Measurements from ENCODE around the gene WWOX. TPM values are rescaled to one million over a fixed set of nuclear protein-coding genes. Genes with fewer than 3 reads are reported as not detected.

The WWOX gene
- total RNA-seq, 2 experiments from 2014 or later = 19.1 to 23.7 TPM

DNA sequence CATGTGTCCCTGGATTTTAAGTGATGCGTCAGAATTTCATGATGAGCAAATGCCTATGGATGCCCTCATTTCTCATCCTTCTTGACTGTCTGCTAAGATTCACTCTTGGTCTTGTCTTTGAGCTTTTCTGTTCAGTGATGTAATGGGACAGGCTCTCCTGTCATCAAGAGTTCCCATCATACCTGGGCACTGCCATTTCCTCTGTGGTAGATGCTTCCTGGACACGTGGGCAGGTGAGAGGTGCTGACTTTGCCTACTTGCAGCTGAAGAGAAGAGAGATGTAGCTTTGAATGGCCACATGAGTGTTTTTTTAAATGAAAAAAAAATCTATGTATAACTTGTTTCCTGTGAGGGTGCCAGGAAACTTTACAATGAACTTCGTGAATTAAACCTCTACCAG, 943.4 kb downstream of the WWOX start:
- intact Hi-C loops (cut with micrococcal nuclease) = no loop called here
- H3K27ac Mint-ChIP-seq = peak overlapping the region; percentile 33
- DNase-seq = peak; percentile 38
- H3K4me1 Mint-ChIP-seq (ENCODE audit: low read depth) = peaks cover 24% of the 10 kb centered on the region
- TF ChIP-seq, protein P1, sequence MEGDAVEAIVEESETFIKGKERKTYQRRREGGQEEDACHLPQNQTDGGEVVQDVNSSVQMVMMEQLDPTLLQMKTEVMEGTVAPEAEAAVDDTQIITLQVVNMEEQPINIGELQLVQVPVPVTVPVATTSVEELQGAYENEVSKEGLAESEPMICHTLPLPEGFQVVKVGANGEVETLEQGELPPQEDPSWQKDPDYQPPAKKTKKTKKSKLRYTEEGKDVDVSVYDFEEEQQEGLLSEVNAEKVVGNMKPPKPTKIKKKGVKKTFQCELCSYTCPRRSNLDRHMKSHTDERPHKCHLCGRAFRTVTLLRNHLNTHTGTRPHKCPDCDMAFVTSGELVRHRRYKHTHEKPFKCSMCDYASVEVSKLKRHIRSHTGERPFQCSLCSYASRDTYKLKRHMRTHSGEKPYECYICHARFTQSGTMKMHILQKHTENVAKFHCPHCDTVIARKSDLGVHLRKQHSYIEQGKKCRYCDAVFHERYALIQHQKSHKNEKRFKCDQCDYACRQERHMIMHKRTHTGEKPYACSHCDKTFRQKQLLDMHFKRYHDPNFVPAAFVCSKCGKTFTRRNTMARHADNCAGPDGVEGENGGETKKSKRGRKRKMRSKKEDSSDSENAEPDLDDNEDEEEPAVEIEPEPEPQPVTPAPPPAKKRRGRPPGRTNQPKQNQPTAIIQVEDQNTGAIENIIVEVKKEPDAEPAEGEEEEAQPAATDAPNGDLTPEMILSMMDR (IDR thresholded peaks at IDR 0.05) = no peak
- H3K9me3 Mint-ChIP-seq = no peaks in the 10 kb centered on the region
- H3K27me3 Mint-ChIP-seq = no peaks in the 10 kb centered on the region
- peak; percentile 71 for ATAC-seq
- no peak overlapping the region for H3K4me3 Mint-ChIP-seq
- POLR2A ChIA-PET = no interaction called here
- CTCF ChIA-PET = interaction anchor here (0.8 kb wide), 1 partner anchor 30 kb away, joined by 3 read pairs; no protein-coding TSS in a partner anchor
- H3K36me3 Mint-ChIP-seq (ENCODE audit: low read depth) = no peaks in the 10 kb centered on the region

DNA sequence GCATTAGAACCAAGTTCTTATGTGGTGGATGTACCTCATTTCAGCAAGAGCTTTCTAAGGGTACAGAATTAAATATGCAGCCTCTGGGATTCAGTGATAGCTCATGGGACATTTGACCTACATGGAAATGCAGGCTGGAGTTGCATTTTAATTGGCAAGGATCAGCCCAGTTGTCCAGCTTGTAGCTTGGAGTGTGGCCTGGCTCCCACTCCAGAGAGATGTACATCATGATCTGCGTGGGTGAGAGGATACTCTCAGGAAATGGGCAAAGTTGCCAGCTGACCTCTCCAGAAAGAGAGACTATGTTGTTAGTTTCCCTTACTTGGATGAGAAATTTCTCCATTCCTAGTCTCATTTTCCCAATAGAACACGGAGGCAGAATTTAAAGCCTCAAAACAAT, 945.7 kb downstream of the WWOX start:
- DNase-seq (no peak), ATAC-seq (no peak)
- intact Hi-C loops (cut with micrococcal nuclease) = no loop called here
- no peaks in the 10 kb centered on the region for H3K36me3 Mint-ChIP-seq (ENCODE audit: low read depth)
- ChIA-PET CTCF (interaction anchor here (0.8 to 1.0 kb wide), 2 partner anchors 20 to 339 kb away, joined by 3 to 5 read pairs; no protein-coding TSS in a partner anchor), POLR2A (no interaction called here)
- TF ChIP-seq, protein P1 (IDR thresholded peaks at IDR 0.05) = no peak
- H3K27me3 Mint-ChIP-seq = no peaks in the 10 kb centered on the region
- H3K4me3 Mint-ChIP-seq = no peak overlapping the region
- no peaks in the 10 kb centered on the region for H3K9me3 Mint-ChIP-seq
- H3K27ac Mint-ChIP-seq = no peak overlapping the region
- H3K4me1 Mint-ChIP-seq (ENCODE audit: low read depth) = peaks cover 24% of the 10 kb centered on the region

DNA sequence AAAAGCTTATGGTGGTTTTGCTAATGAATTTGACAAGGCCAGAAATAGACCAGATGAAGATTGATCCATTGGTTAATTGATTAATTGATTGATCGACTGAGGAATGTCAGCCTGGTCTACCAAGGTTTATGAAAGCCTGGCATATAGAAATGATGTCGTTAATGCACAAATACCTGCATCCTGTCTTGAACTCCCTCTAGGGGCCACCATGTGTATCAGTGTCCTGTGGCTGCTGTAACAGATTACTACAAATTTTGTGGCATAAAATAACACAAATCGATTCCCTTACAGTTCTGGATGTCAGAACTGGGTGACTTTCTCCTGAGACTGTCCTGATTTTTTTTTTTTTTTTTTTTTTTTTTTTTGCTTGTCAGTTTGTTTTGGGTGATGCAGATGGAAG, 947.9 kb downstream of the WWOX start:
- TF ChIP-seq, protein P1 (IDR thresholded peaks at IDR 0.05) = peak; percentile 48
- Mint-ChIP-seq H3K4me1 (ENCODE audit: low read depth) (peaks cover 22% of the 10 kb centered on the region), H3K36me3 (ENCODE audit: low read depth) (no peaks in the 10 kb centered on the region), H3K9me3 (no peaks in the 10 kb centered on the region), H3K27me3 (no peaks in the 10 kb centered on the region), H3K4me3 (no peak overlapping the region), H3K27ac (no peak overlapping the region)
- intact Hi-C loops (cut with micrococcal nuclease) = no loop called here
- DNase-seq = peak; percentile 21
- peak; percentile 30 for ATAC-seq
- ChIA-PET CTCF (interaction anchor here (0.9 to 1.3 kb wide), 8 partner anchors 9 to 142 kb away, joined by 3 to 5 read pairs (median 3); no protein-coding TSS in a partner anchor), POLR2A (no interaction called here)

DNA sequence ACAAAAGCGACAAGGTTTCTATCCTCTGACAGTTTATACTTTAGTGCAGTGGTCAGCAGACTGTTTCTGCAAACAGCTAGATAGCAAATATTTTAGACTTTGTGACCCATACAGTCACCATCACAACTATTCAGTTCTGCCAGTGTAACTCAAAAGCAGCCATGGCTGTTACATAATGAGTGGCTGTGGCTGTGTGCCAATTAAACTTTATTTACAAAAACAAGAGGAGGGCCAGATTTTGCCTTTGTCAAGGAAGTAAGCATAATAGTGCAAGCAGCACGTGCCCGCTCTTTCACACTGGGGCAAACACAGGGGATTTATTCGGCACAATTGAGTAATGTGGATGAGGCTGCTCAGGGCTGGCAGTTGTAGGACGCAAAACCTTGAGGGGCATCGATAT, 949.6 kb downstream of the WWOX start:
- Mint-ChIP-seq H3K27me3 (no peaks in the 10 kb centered on the region), H3K9me3 (no peaks in the 10 kb centered on the region), H3K4me3 (no peak overlapping the region), H3K27ac (no peak overlapping the region), H3K36me3 (ENCODE audit: low read depth) (no peaks in the 10 kb centered on the region), H3K4me1 (ENCODE audit: low read depth) (peaks cover 5% of the 10 kb centered on the region)
- CTCF ChIA-PET = no interaction called here
- POLR2A ChIA-PET = no interaction called here
- no peak for DNase-seq
- intact Hi-C loops (cut with micrococcal nuclease) = no loop called here
- no peak for ATAC-seq
- TF ChIP-seq, protein P1 (IDR thresholded peaks at IDR 0.05) = no peak

DNA sequence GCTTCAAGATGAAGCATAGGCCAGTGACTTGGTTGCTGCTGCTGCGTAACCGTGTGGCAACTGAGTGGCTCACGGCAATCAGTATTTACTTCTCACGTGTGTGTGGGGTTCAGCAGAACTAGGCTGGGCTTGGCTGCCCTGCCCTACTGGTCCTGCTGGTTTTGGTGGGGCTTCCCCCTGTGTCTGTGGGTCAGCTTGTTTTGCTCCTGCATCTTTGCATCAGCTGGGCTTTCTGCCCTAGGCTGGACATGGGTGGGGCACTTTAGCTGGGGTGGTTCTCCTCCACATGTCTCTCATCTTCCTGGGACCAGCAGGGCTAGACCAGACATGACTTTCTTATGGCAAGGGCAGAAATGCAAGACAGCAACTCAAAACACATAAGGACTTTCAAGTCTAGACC, 950.6 kb downstream of the WWOX start:
- no peak for ATAC-seq
- Mint-ChIP-seq H3K36me3 (ENCODE audit: low read depth) (no peaks in the 10 kb centered on the region), H3K27me3 (no peaks in the 10 kb centered on the region), H3K9me3 (no peaks in the 10 kb centered on the region), H3K4me3 (no peak overlapping the region), H3K4me1 (ENCODE audit: low read depth) (peaks cover 2% of the 10 kb centered on the region), H3K27ac (no peak overlapping the region)
- TF ChIP-seq, protein P1 (IDR thresholded peaks at IDR 0.05) = no peak
- ChIA-PET POLR2A (no interaction called here), CTCF (interaction anchor here (1.2 to 1.5 kb wide), 2 partner anchors 15 to 545 kb away, joined by 3 read pairs; no protein-coding TSS in a partner anchor)
- no peak for DNase-seq
- intact Hi-C loops (cut with micrococcal nuclease) = no loop called here

All from activated CD8-positive, alpha-beta T cell treated with anti-CD3 and anti-CD28 coated beads for 36 hours (primary cell).